ENCODE measurements around the gene SS18L1.
A peak's percentile ranks its signal among the peaks of the same experiment; 100 is the strongest.

DNA sequence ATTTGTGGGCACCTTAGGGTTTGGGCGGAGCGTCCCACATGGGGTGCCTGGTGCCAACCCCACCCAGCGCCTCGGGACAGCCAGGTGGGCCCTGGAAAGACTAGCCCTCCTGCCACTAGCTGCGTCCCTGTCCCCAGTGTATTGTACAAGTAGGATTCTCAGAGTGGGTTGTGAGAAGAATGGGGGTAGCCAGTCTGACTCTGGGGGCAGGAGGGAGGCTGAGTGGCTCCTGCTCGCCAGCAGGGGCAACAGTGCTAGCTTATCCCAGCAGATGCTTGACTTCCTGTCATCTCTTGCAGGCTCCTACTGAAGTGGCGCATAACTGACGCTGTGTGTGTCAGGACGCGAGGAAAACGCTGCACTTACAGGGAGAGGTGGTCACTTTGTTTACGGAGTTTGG, 9.7 kb upstream of the SS18L1 start:
- TF ChIP-seq, protein P1, sequence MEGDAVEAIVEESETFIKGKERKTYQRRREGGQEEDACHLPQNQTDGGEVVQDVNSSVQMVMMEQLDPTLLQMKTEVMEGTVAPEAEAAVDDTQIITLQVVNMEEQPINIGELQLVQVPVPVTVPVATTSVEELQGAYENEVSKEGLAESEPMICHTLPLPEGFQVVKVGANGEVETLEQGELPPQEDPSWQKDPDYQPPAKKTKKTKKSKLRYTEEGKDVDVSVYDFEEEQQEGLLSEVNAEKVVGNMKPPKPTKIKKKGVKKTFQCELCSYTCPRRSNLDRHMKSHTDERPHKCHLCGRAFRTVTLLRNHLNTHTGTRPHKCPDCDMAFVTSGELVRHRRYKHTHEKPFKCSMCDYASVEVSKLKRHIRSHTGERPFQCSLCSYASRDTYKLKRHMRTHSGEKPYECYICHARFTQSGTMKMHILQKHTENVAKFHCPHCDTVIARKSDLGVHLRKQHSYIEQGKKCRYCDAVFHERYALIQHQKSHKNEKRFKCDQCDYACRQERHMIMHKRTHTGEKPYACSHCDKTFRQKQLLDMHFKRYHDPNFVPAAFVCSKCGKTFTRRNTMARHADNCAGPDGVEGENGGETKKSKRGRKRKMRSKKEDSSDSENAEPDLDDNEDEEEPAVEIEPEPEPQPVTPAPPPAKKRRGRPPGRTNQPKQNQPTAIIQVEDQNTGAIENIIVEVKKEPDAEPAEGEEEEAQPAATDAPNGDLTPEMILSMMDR (conservative IDR thresholded peaks at IDR 0.05; ENCODE audit: low read depth, low read length), result peak; percentile 26; the same call in 1 of the 2 replicates
- TF ChIP-seq EZH2 (IDR thresholded peaks at IDR 0.05; ENCODE audit: borderline replicate concordance, low read depth, low read length, poor library complexity, severe bottlenecking), result no peak

Data from A673 (cell line).